HFF-Myc (cell line): Measurements from ENCODE around the gene DCTN4.

Source experiments
- DNase-seq: peaks from one replicate; pipeline ENCODE4 v3.0.0-alpha.2; 2011; ENCODE audit warnings: low read depth; ENCODE audit errors: extremely low read depth
- H3K4me3 ChIP-seq: replicated peaks from 2 replicates; pipeline ENCODE4 v1.5.1; 2011; ENCODE audit warnings: low read depth, mild to moderate bottlenecking, control low read depth, low read length
- CTCF ChIP-seq: IDR thresholded peaks from 2 replicates; pipeline ENCODE4 v1.5.1; 2012; ENCODE audit warnings: mild to moderate bottlenecking, low read depth, low read length, control low read depth; ENCODE audit errors: missing control alignments

The DCTN4 gene

DNA sequence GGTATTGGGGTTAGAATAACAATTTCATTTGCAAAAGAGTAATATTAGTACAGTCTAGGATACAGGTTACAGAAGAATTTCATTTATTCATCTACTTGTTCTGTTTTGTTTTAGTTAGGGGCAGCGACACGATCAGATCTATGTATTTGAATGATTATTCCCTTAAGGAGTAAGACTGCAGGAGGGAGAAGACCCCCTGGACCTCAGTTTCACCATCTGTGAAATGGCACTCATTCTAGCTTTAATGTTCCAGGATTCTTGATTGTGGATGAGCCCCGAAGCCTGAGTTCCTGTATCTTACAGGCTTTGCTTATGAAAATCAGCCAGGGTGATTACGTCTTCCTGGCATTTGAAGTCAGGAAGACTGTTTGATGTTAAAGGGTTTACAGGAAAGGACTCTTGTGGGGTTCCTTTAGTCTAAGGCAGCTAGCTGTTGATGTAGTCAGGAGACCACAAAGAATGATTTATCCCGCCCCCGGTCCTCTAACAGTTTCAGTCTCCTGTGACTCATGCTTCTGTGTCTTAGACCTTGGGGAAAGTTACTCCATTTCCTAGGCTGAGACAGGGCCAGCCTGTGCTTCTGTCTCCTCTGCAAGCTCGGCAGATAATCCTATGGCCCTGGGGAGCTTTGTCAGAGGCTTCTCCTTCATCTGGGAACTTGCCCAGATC is 31.3 kb upstream of the DCTN4 start:
- peak; percentile 92 for DNase-seq
- H3K4me3 ChIP-seq: peak overlapping the region; percentile 12; the same call in 1 of the 2 replicates
- no peak for TF ChIP-seq CTCF

DNA sequence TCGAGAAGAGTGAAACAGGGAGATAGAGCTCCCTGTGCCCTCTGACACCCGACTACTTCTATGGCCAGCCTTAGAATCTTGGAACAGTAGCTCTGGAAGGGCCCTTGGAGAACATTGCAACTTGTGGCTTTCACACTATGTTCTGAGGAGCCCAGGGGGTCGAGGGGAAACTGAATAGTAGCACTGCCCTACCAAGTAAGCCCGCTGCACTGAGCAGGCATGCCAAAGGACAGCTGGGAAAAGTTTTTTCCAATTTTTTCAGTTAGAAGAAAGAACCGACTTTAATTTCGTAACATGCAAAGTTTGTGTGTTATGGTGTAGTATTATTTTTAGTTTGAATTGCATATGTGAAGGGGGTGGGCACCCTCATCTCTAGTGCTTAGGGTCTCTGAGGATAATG is 30.6 kb upstream of the DCTN4 start:
- DNase-seq: no peak
- no peak overlapping the region for H3K4me3 ChIP-seq
- TF ChIP-seq CTCF: no peak

DNA sequence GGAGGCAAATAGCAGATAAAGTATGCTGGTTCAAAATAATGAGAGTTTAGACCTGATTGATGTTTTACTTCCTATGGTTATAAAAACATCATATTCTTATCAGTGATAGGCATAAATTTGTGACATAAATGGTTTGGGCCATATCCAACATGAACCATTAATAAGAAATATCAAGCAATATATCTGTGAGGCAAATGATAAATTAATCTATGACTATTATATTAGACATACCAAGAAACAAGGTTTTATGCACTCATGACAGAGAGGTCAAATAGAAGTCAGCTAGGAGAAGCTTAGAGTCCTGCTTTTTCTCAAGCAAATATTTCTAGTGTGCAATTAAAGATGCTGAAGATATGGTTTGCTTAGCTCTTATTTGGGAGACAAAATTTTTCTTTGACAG is 30.2 kb upstream of the DCTN4 start:
- TF ChIP-seq CTCF: no peak
- no peak for DNase-seq
- no peak overlapping the region for H3K4me3 ChIP-seq

GRCh38 chr5:150787656-150788055 is 28.8 kb upstream of the DCTN4 start:
- TF ChIP-seq CTCF: no peak
- H3K4me3 ChIP-seq: no peak overlapping the region
- no peak for DNase-seq

DNA sequence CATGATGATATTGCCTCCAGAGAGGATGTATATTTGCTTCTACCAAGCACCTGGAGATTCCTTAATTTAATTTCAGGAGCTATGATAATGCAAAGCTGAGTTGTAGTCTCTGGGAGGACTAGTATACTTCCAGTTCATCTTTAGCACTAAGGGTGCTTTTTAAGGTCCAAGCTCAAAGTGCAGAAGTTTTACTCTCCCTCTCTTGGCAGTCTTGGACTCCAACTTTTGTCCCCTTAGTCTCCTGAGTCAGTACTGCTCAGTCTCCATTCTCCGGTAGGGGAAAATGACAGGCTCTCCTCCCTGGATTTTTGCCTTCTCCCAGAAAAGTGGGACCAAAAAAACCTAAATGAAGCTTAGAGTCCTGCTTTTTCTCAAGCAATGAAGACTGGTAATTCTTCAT is 28.1 kb upstream of the DCTN4 start:
- DNase-seq: no peak
- TF ChIP-seq CTCF: no peak
- H3K4me3 ChIP-seq: no peak overlapping the region

DNA sequence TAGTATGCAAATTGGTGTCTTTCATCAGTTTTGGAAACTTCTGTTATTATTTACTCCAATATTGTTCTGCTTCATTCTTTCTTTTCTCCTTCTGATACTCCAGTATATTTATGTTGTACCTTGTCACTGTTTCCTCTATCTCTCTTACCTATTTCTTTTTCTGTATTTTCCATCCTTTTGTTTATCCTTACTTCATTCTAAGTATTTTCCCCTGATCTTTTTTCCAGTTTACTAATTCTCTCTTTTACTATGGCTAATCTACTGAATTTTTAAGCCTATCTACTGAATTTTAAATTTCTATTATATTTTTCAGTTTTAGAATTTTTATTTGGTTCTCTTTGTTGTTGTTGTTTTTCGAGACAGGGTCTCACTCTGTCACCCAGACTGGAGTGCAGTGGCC is 27.1 kb upstream of the DCTN4 start:
- no peak for TF ChIP-seq CTCF
- no peak for DNase-seq

GRCh38 chr5:150783422-150783928 is 24.7 kb upstream of the DCTN4 start:
- H3K4me3 ChIP-seq: peak overlapping the region; percentile 9; the same call in 1 of the 2 replicates
- no peak for TF ChIP-seq CTCF
- DNase-seq: no peak

More for the DNA sequence above, 27.1 kb upstream of the DCTN4 start:
- no peak overlapping the region for H3K4me3 ChIP-seq
